Stimulated activated CD4-positive, alpha-beta T cell treated with anti-CD3 and anti-CD28 coated beads, Interleukin-4, amount 100 ng/mL, for 48 hours (primary cell): ENCODE data around the gene CASP9.

Experiments used
- DNase-seq, 2 donors: peaks; one replicate each; pipeline ENCODE4 v3.0.0-alpha.2; 2020; ENCODE audit warnings: low read depth in 2 of 2

CASP9 gene

GRCh38 chr1:15446212-15446611, 77.8 kb downstream of the CASP9 start:
- DNase-seq, result no peak

- DNase-seq, result no peak
Measured at GRCh38 chr1:15445390-15446122, 78.5 kb downstream of the CASP9 start.

GRCh38 chr1:15444468-15445389, 79.3 kb downstream of the CASP9 start:
- DNase-seq, result no peak

- DNase-seq, result no peak
Measured at GRCh38 chr1:15443281-15443680, 80.7 kb downstream of the CASP9 start.

GRCh38 chr1:15442759-15443158, 81.3 kb downstream of the CASP9 start:
- DNase-seq, result no peak

- no peak for DNase-seq
Measured at GRCh38 chr1:15442119-15442518, 81.9 kb downstream of the CASP9 start.
